Calu3 (cell line): ENCODE data around the gene SPAG16. TPM values are rescaled to one million over a fixed set of nuclear protein-coding genes. Genes with fewer than 3 reads are reported as not detected.

Experiments used
- BruUV-seq: library from RNA; stranded (reverse); fragments of 400-500 nt; replicated peaks from 2 replicates; lab custom pipeline; 2021; lab: Mats Ljungman, UMichigan
- CTCF ChIA-PET: fragments of 300-600 bp; sonication (Branson Sonifier 250); formaldehyde crosslinking; loops from one replicate; lab custom pipeline; 2022; ENCODE audit warnings: antibody characterized with exemption; lab: Charles Lee
- DNase-seq: peaks from one replicate; pipeline ENCODE4 v3.0.0; 2022
- H3K27ac Mint-ChIP-seq: one replicate; pipeline ENCODE4 v1.8.0; 2022; ENCODE audit warnings: mixed read lengths; ENCODE audit not compliant: unreplicated experiment
- H3K27me3 Mint-ChIP-seq: one replicate; pipeline ENCODE4 v1.8.0; 2022; ENCODE audit warnings: mixed read lengths; ENCODE audit not compliant: unreplicated experiment
- H3K36me3 Mint-ChIP-seq: one replicate; pipeline ENCODE4 v1.8.0; 2022; ENCODE audit warnings: mild to moderate bottlenecking, moderate library complexity, mixed read lengths; ENCODE audit not compliant: insufficient read depth, unreplicated experiment
- H3K4me1 Mint-ChIP-seq: one replicate; pipeline ENCODE4 v1.8.0; 2022; ENCODE audit warnings: mild to moderate bottlenecking, low read depth, mixed read lengths; ENCODE audit not compliant: unreplicated experiment
- H3K4me3 Mint-ChIP-seq: one replicate; pipeline ENCODE4 v1.8.0; 2022; ENCODE audit warnings: mild to moderate bottlenecking, low read depth, moderate library complexity, mixed read lengths; ENCODE audit not compliant: unreplicated experiment
- H3K9me3 Mint-ChIP-seq: one replicate; pipeline ENCODE4 v1.8.0; 2022; ENCODE audit warnings: low read depth, mixed read lengths; ENCODE audit not compliant: unreplicated experiment
- CTCF ChIP-seq: fragments of 200-600 bp; IDR thresholded peaks from one replicate; pipeline ENCODE4 v1.8.0; 2022; ENCODE audit warnings: antibody characterized with exemption; ENCODE audit not compliant: unreplicated experiment
- intact Hi-C: fragments of 100-400 bp; cut with micrococcal nuclease; formaldehyde crosslinking; loops from one replicate; pipeline ENCODE4 v1.10.0; 2022; ENCODE audit not compliant: unreplicated experiment
- total RNA-seq: library from RNA; stranded (reverse); gene quantifications from 2 replicates; pipeline ENCODE4 v1.2.3, GENCODE V29; 2022

Gene SPAG16
- total RNA-seq, 1 experiment from 2014 or later = 30.2 TPM

- DNase-seq = no peak
- TF ChIP-seq CTCF = no peak
- H3K36me3 Mint-ChIP-seq = no peaks in the 10 kb centered on the region
- no TSS peak for BruUV-seq
- no peak overlapping the region for H3K4me3 Mint-ChIP-seq
- no peaks in the 10 kb centered on the region for H3K9me3 Mint-ChIP-seq
- H3K4me1 Mint-ChIP-seq = peaks cover 21% of the 10 kb centered on the region
- CTCF ChIA-PET = no interaction called here
- intact Hi-C loops = loop anchor here (1.0 kb wide), 1 partner anchor 11 kb away; no protein-coding TSS in a partner anchor
- H3K27ac Mint-ChIP-seq = no peak overlapping the region
- H3K27me3 Mint-ChIP-seq = no peaks in the 10 kb centered on the region
Measured at GRCh38 chr2:214104967-214105366, 820.7 kb downstream of the SPAG16 start.

- no peaks in the 10 kb centered on the region for H3K27me3 Mint-ChIP-seq
- H3K36me3 Mint-ChIP-seq = no peaks in the 10 kb centered on the region
- no peak for TF ChIP-seq CTCF
- CTCF ChIA-PET = no interaction called here
- no peak overlapping the region for H3K4me3 Mint-ChIP-seq
- H3K9me3 Mint-ChIP-seq = no peaks in the 10 kb centered on the region
- intact Hi-C loops = no loop called here
- no TSS peak for BruUV-seq
- H3K4me1 Mint-ChIP-seq = peaks cover 16% of the 10 kb centered on the region
- H3K27ac Mint-ChIP-seq = no peak overlapping the region
- no peak for DNase-seq
Measured at GRCh38 chr2:214107726-214108125, 823.5 kb downstream of the SPAG16 start.

GRCh38 chr2:214108598-214108997 is 824.3 kb downstream of the SPAG16 start:
- intact Hi-C loops = no loop called here
- DNase-seq = no peak
- no TSS peak for BruUV-seq
- H3K36me3 Mint-ChIP-seq = no peaks in the 10 kb centered on the region
- peaks cover 7% of the 10 kb centered on the region for H3K4me1 Mint-ChIP-seq
- H3K9me3 Mint-ChIP-seq = no peaks in the 10 kb centered on the region
- TF ChIP-seq CTCF = no peak
- CTCF ChIA-PET = no interaction called here
- no peaks in the 10 kb centered on the region for H3K27me3 Mint-ChIP-seq
- no peak overlapping the region for H3K27ac Mint-ChIP-seq
- no peak overlapping the region for H3K4me3 Mint-ChIP-seq

GRCh38 chr2:214117054-214117453 is 832.8 kb downstream of the SPAG16 start:
- Mint-ChIP-seq H3K36me3 (no peaks in the 10 kb centered on the region), H3K27ac (no peak overlapping the region), H3K9me3 (peaks cover 5% of the 10 kb centered on the region), H3K4me3 (no peak overlapping the region), H3K27me3 (no peaks in the 10 kb centered on the region), H3K4me1 (no peaks in the 10 kb centered on the region)
- BruUV-seq = no TSS peak
- DNase-seq = no peak
- intact Hi-C loops = no loop called here
- no peak for TF ChIP-seq CTCF
- CTCF ChIA-PET = no interaction called here
